Stimulated activated CD4-positive, alpha-beta T cell treated with anti-CD3 and anti-CD28 coated beads, Interleukin-1b, Interleukin-23, amount 100 ng/mL, for 48 hours (primary cell): ENCODE results near the gene NUP62.

Experiments used
- DNase-seq: peaks from one replicate; pipeline ENCODE4 v3.0.0-alpha.2; 2020

Gene NUP62

GRCh38 chr19:49880162-49880869, 49.0 kb downstream of the NUP62 start:
- no peak for DNase-seq

GRCh38 chr19:49879243-49879963, 49.9 kb downstream of the NUP62 start:
- no peak for DNase-seq

GRCh38 chr19:49878744-49879070, 50.6 kb downstream of the NUP62 start:
- no peak for DNase-seq

GRCh38 chr19:49877879-49878743, 51.2 kb downstream of the NUP62 start:
- DNase-seq: peak; percentile 99

- peak; percentile 99 for DNase-seq
Observed at GRCh38 chr19:49877020-49877878, 52.1 kb downstream of the NUP62 start, which contains the start of the genes AKT1S1 and TBC1D17. Gene AKT1S1 (minus strand): TSS chr19:49877355. CDS start chr19:49873295, 4,060 bp downstream. Gene TBC1D17 (plus strand): TSS chr19:49877702. CDS start chr19:49877724, 22 bp downstream.

- peak; percentile 98 for DNase-seq
Observed at GRCh38 chr19:49876422-49877019, 52.8 kb downstream of the NUP62 start.

- peak; percentile 44 for DNase-seq
Observed at GRCh38 chr19:49875857-49876421, 53.4 kb downstream of the NUP62 start.

- no peak for DNase-seq
Observed at GRCh38 chr19:49875177-49875576, 54.1 kb downstream of the NUP62 start.

- no peak for DNase-seq
Observed at GRCh38 chr19:49874503-49875157, 54.7 kb downstream of the NUP62 start.

GRCh38 chr19:49873834-49874233, 55.5 kb downstream of the NUP62 start:
- no peak for DNase-seq

- DNase-seq: no peak
Observed at GRCh38 chr19:49873129-49873521, 56.2 kb downstream of the NUP62 start.

- no peak for DNase-seq
Observed at GRCh38 chr19:49872245-49873128, 56.8 kb downstream of the NUP62 start.

- DNase-seq: no peak
Observed at GRCh38 chr19:49871349-49871985, 57.8 kb downstream of the NUP62 start.

GRCh38 chr19:49870309-49870901, 58.9 kb downstream of the NUP62 start:
- DNase-seq: no peak

GRCh38 chr19:49869484-49870308, 59.6 kb downstream of the NUP62 start:
- peak; percentile 92 for DNase-seq

GRCh38 chr19:49869009-49869483, 60.3 kb downstream of the NUP62 start:
- no peak for DNase-seq

- peak; percentile 93 for DNase-seq
Observed at GRCh38 chr19:49866933-49867782, 62.1 kb downstream of the NUP62 start, which contains the start of gene PNKP. Gene PNKP (minus strand): TSS chr19:49867576. CDS start chr19:49867204, 372 bp downstream.
